ENCODE data around the gene GPR55.

- TF ChIP-seq, protein P1, sequence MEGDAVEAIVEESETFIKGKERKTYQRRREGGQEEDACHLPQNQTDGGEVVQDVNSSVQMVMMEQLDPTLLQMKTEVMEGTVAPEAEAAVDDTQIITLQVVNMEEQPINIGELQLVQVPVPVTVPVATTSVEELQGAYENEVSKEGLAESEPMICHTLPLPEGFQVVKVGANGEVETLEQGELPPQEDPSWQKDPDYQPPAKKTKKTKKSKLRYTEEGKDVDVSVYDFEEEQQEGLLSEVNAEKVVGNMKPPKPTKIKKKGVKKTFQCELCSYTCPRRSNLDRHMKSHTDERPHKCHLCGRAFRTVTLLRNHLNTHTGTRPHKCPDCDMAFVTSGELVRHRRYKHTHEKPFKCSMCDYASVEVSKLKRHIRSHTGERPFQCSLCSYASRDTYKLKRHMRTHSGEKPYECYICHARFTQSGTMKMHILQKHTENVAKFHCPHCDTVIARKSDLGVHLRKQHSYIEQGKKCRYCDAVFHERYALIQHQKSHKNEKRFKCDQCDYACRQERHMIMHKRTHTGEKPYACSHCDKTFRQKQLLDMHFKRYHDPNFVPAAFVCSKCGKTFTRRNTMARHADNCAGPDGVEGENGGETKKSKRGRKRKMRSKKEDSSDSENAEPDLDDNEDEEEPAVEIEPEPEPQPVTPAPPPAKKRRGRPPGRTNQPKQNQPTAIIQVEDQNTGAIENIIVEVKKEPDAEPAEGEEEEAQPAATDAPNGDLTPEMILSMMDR (conservative IDR thresholded peaks at IDR 0.05; ENCODE audit: low read depth, low read length), result no peak
- TF ChIP-seq EZH2phosphoT487 (IDR thresholded peaks at IDR 0.05; ENCODE audit: borderline replicate concordance, low read length), result no peak
Observed at GRCh38 chr2:230879891-230880290, 45.2 kb downstream of the GPR55 start.
